Fibroblast of skin of right biceps (primary cell): ENCODE results near the gene CEP112.
A peak's percentile ranks its signal among the peaks of the same experiment; 100 is the strongest.
"Not testable (repeated sequence)": the region's sequence is repeated elsewhere in the genome, so short reads cannot be mapped to it uniquely, and the experiment has no call there.

ENCODE experiments used
- DNase-seq: peaks from one replicate; pipeline ENCODE4 v3.0.0-alpha.2; 2013

Gene CEP112

DNA sequence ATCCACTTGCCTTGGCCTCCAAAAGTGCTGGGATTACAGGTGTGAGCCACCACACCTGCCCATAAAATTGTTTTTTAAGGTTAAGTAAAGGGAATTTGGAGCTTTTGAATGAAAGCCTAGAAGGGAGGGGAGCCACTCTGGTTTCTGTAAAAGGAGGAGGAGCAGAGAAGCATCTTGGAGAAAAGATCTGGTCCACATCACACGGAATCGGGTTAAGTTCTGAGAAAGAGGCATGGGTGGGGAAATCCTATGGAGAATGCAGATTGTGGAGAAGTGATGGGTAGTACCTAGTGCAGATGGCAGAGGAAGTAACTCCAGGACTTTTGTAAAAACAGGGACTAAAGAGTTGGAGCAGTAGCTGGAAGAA is 18.3 kb upstream of the CEP112 start:
- no peak for DNase-seq

DNA sequence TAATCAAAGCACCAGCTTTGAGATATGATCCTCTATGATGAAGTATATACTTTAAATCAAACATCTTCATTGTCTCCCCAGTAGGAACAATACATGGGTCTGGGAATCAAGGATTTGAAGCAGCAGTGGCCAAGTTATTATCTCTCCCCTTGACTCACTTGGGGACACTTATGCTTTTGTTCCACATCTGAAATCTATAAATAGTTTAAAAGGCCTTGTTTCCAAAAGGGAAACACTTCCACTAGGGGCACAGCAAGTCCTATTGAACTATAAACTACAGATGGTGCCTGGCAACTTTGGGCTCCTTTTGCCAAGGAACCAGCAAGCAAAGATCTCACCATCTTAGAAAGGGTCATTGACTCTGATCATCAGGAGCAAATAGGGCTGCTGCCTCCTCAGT is 16.0 kb upstream of the CEP112 start:
- DNase-seq, result no peak

DNA sequence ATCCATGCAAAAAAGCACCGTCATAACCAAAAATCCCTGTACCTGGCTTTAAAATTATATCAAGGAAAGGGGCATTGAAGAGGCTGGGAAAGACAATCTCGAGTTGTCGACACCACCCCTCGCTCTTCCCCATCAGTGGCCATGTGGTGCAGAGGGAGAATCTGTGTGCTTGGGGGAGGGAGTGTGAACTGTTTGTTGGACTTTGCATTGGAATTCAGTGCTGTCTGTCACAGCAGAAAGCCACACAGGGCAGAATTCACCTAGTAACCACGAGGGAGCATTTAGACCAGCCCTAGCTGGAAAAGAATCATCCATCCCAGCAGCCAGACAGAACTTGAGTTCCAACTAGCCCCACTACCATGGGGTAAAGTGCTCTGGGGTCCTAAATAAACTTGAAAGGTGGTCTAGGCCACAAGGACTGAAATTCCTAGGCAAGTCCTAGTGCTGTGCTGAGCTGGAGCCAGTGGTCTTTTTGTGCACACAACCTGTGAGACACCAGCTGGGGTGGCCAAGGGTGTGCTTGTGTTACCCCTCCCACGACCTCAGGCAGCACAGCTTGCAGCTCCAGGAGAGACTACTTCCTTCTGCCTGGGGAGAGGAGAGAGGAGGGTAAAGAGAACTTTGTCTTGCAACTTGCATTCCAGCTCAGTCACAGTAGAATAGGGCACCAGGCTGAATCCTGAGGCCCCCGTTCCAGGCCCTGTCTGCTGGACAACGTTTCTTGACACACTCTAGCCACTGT is 11.5 kb upstream of the CEP112 start:
- no peak for DNase-seq

DNA sequence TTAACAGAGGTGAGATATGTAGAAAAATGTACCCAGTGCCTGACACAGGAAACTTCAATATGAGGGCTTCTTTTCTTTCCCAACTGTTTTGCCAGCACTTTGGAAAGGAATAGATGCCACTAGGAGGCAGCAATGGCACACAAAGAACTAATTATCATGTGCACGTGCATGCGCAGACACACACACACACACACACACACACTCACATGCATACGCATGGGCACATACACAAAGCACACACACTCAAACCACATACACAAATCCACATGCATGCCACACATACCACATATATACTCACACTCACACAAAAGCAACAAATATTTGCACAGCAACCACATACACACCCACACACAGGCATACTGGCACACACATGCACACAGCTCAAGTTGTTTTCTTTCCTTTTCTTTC is 8.8 kb upstream of the CEP112 start:
- peak; percentile 81 for DNase-seq

DNA sequence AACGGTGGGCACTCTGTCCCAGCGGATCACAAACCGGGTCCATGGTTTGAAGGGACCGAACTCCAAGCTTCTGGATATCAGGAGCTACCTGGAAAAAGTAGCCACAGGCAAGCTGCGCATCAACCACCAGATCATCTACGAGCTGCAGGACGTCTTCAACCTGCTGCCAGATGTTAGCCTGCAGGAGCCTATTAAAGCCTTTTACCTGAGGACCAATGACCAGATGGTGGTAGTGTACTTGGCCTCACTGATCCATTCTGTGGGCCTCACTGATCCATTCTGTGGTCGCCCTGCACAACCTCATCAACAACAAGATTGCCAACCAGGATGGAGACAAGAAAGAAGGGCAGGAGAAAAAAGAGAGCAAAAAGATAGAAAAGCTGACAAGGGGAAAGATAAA is 6.3 kb upstream of the CEP112 start:
- DNase-seq, result no peak

DNA sequence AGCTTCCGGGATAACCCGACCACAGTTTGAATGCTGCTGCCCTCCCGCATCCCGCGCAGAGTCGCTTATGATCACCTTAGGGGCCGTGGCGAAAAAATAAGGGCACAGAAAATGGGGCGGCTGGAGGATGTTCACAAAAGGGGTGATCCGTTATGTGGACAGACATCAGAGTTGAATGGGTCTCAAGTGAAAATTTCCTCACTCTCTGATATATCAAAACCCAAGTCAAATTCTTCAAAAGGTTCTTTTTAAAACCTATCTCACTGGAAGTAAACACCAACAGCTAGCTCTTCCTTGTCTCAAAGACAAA is 400 bp upstream of the CEP112 start:
- no peak for DNase-seq

DNA sequence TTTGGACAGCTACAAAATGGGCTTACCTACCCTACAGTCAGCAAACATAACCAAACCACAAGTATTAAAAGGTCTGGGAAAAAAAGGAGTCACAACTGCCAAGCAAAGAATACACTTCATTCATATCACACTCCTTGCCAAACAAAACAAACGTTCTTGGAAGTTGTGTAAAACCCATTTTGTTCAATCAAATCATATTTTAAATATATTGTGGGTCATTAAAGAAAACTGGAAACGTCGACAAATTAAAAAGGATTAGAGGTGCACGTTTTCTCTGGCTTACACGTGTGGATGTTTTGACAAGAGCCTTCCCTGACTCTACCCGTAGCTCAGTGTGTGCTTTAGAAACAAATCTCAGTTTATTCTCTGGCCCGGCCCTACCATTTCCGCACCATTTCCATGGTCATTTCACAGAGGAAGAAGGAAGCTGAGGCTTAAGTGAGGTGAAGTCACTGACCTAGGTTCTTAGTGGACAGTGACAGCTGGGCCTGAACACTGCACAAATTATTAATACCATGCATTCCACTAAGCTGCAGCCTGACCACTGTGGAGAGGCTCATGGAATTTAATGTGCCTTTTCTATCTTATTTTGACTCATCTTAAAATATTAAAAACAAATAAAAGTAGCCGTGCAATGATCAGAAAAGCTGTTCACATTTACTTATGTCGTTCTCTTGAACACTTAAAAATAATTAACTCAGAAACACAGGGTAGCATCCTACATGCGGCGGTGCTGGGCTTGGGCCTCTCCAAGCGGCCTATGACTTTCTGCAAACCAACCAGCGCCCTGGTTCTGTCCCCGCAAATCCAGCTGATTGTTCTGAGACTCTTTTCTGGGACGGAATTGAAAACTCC is 968 bp downstream of the CEP112 start:
- DNase-seq, result peak; percentile 65

DNA sequence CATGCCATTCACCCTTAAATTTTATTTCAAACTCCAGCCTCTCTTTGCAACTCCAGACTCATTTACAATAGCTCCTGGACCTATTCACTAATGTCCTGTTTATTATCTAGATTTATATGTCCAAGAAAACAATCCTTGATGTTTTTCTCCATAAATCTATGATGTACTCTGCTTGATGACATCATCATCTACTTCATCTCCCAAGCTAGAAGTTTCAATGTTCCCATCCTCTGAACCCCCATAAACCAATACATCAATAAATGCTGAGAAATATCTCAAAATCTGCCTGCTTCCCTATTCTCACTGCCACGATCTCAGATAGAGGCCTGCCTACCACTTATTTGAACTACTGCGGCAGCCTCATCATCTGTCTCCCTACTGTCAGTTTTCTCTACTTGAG is 4.2 kb downstream of the CEP112 start:
- DNase-seq, result no peak

DNA sequence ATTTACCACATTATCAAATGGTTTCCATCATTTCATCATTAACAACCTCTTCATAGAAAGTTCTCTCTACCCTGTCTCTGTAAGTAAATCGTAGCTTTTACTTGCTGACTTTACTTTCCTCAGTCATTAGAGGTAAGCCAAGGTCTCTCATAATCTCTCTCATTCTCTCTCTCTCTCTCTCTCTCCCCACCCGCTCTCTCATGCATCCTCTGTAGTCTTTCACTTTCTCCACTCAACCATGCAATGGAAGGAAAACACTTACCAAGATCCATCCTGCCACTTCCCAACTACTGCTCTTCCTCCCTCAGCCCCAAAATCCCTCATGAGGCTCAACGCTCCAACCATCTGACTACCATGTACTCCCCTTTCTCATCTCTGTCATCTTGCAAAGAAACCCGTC is 6.1 kb downstream of the CEP112 start:
- DNase-seq, result no peak

DNA sequence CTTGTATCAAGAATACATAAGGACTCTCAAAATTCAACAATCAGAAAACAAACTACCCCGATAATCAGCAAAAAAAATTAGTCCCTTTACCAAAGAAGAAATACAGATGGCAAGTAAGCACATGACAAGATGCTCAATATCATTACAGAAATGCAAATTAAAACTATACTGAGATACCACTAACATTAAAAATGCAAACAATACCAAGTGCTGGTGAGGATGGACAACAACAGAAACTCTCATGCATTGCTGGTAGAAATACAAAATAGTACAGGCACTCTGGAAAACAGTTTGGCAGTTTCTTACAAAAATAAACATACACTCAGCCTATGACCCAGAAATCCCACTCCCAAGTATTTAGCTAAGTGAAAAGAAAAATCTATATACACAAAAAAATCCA is 7.5 kb downstream of the CEP112 start:
- DNase-seq, result no peak

DNA sequence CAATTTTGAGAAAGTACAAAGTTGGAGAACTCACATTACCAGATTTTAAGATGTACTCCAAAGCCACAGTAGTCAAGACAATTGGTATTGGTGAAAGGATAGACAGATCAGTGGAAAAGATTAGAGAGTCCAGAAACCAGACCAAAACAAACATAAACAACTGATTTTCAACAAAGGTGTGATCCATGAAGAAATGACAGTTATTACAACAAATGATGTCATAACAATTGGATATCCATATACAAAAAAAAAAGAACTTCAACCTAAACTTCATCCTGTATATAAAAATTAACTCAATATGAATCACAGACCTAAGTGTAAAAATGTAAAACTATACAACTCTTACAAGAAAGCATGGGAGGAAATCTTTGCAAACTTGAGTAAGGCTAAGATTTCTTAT is 8.4 kb downstream of the CEP112 start:
- no peak for DNase-seq

DNA sequence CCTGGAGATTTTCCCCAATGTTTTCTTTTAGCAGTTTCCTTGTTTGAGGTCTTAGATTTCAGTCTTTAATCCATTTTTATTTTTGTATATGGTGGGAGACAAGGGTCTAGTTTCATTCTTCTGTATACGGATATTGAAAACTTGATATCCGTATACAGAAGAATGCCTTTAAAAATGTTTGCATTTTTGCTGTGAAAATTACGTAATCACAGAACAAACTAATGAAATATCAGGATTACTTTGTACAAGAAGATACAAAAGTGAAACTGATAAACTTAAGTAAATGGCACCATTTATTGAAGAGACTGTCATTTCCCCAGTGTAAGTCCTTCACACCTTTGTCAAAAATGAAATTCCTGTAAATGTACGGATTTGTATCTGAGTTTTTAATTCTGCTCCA is 13.3 kb downstream of the CEP112 start:
- no peak for DNase-seq

DNA sequence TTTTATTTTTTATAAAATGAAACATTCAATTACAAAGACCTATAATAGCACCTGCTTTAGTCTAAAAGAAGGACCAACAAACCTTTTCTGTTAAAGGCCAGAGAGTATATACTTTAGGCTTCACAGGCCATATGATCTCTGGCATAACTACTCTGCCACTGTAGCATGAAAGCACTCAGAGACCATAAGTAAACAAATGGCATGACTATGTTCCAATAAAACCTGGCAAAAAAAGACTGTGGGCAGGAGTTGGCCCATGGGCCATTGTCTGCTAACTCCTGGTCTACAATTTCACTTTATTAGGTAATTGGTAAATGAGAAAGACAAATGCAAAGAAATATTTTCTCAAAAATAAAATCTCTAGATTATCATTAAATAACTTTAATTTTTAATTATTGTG is 14.9 kb downstream of the CEP112 start:
- DNase-seq, result no peak

DNA sequence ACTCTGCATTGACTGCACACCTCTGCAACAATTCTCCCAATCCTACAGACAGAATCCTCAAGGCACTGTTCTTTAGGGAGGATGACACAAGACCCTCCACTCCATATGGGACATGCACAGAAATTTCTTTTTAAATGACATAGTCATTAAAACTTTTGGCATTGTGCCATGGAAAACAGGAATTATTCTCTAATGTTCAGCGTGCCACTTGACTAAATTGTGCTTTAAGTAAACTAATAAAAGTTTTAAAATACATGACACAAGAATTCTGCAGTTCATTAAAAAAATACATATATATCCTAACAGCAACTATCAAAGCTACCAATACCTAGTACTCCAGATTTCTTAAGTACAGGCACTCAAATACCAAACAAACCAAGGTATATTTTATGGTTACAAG is 16.0 kb downstream of the CEP112 start:
- DNase-seq, result no peak

DNA sequence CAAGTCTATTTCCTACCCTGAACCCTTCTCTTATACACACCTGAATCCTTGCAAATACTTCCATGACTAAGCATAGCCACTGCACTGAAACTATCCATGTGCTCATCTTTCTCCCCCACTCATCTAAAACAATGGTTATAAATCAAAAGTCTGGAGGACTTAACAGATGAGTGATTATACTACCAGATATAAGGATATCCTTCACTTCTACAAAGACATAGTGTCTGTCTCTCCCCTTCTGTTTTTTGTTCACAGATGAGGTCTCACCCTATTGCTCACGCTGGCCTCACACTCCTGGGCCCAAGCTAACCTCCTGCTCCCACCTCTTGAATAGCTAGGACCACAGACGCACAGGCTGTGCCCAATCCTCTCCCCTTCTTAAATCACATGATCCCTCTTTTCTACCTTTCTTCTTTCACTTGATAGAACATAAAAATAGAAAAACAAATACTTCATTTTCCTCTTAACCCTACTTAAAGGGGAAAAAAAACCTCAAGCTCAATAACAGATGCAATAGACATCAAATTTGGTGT is 19.2 kb downstream of the CEP112 start:
- DNase-seq, result no peak

DNA sequence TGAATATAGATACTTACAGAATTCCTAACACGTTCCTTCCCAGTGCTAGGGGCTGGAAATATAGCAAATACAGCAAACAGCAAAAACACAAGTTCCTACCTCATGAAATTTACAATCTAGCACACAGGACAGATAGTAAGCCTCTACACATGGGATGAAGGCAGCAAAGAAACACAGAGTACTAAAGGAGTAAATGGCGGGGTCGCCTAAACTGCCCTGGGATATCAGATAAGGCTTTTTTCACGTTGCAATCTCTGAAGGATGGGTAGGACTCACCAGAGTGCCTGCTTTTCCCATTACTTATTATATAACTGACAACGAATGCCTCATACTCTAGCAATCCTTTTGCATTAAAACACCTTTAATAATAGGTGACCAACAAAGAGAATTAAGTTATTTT is 19.8 kb downstream of the CEP112 start:
- DNase-seq, result no peak

DNA sequence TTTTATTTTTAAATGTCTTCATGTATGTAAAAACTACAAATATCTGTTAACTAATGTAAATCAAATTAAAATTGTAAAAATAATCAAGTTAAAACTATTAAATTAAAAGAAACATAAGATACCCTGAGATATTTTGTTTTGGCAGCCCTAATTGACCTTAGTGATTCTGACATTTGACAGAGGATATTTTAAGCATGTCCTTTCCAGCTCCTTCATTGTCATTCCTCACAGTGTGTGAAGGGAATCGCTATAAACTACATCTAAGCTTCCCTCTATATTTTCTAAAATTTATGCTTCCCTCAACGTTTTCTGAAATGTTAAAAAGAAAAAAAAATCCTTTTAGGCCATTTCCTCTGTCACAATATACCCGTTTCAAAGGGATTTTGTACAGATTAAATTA is 20.2 kb downstream of the CEP112 start:
- no peak for DNase-seq

DNA sequence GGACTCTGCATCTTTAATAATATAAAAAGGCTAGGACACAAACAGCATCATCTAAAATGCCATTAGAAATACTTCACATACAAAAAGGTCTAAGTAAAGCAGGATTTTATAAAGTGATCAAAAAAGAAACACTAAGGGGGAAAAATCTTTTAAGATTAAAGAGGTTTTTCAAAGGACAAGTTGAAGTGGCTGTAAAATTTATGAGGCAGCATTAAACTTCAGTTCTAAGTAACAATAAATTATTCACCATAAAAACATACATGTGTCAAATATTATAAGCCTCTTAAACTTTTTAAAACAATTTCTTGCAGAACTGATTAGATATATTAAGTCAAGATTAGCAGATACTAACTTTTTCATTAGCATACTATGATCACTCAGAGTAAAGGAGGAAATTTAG is 20.8 kb downstream of the CEP112 start:
- DNase-seq, result no peak

DNA sequence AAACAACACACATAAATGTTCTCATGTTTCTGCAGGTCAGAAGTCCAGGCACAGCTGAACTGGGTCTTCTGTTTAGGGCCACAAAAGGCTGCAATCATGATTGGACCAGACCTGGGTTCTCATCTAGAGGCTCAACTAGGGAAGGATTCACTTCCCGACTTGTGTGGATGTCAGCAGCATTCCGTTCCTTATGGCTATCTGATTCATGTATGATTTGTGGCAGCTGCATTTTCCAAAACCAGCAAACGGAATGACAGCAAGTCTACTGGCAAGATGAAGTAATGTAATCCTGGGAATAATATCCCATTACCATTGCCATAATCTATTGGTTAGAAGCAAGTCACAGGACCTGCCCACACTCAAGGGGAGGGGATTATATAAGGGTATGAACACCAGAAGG is 22.1 kb downstream of the CEP112 start:
- peak; percentile 10 for DNase-seq

DNA sequence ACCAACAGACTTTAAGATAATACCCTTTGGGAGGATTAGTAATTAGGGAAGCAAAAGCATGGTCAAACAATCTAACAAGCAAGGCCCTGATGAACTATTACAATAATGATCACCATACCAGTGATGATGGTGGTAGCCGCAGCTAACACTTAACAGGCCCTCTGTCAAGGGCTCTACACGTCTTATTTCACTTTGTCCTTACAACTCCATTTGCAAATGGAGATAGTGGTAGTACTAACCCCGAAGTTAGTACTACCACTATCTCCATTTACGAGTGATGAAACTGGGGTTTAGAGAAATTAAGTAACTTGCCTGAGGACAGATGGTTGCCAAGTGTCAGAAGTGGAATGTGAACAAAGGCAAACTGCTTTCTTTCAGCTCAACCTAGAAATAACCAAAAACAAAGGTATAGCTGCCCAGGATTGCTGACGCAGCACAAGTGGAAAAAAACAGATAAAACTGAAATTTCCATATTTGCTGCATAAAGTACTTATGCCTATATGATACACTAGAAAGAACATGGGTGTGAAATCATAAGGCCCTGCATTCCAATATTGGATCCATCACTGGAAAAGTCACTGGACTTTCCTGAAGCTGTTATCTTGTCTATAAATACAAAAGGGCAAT is 24.6 kb downstream of the CEP112 start:
- DNase-seq, result no peak

DNA sequence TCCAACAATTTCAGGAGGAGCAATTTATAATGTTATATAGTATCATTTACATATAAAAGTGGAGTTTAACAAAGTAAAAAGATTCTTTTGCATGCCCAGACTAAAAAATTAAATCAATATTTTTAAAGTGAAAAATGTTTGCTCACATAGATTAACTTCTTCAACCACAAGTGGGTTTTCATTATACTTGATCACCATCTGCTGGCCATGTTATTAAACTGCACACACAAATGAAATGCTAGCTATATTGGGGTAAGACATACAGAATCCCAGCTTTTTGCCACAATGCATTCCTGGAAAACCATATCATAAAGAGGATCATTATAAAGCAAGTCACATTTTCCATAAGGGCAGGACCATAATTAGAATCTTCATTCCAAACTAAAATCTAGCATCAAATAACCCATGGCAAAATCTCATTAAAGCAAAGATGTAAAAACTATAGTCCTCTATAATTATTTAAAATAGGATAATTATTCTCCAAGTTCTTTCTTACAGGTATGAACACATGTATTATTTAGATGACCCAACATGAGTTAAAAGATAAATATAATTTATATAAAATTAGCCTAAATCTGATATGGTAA is 26.3 kb downstream of the CEP112 start:
- DNase-seq, result peak; percentile 69

DNA sequence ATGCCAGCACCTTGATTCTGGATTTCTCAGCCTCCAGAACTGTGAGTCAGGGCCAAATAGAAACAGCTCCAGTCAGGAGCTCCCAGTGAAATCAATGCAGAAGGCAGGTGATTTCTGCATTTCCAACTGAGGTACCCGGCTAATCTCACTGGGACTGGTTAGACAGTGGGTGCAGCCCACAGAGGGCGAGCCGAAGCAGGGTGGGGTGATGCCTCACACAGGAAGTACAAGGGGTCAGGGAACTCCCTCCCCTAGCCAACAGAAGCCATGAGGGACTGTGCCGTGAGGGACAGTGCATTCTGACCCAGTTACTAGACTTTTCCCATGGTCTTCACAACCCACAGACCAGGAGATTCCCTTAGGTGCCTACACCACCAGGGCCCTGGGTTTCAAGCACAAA is 36.9 kb downstream of the CEP112 start:
- DNase-seq, result not testable (repeated sequence)

DNA sequence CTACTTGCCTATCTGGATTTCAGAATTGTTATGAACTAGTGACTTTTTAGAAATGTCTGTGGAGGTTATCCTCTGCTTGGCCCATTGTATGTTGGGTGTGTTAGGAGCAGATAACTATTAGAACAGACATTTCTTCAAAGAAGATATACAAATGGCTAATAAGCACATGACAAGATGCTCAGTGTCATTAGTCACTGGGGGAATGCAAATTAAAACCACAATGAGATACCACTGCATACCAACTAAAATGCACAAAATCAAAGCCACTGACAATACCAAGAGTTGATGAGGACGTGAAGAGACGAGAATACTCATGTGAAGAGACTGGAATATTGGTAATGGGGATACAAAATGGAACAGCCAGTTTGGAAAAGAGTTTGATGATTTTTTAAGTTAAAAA is 39.2 kb downstream of the CEP112 start:
- DNase-seq, result peak; percentile 50

DNA sequence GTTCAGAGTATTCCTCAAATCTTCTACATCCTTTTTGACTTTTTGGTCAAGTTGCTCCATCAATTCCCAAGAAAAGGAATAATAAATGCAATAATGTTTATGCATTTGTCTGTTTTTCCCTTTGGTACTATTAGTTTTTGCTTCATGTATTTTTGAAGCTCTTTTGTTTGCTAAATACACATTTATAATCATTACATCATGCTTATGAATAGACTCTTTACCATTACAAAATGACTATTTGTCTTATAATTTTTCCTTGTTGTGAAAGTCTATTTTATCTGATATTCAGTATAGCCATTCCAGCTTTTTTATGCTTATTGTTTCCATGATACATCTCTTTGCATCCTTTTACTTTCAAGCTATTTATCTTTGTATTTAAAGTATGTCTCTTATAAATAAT is 41.2 kb downstream of the CEP112 start:
- DNase-seq, result no peak
